ENCODE measurements around the gene ZNF266. TPM values are rescaled to one million over a fixed set of nuclear protein-coding genes. Genes with fewer than 3 reads are reported as not detected.

ZNF266 gene
- total and polyA plus RNA-seq, 2 of the 13 experiments (the other 11 are each of a cell fraction or from before 2014, with no cell fraction given) = 19.8 to 20.8 TPM

GRCh38 chr19:9435279-9436268 lies at the start of gene ZNF266 (continued):
- TF ChIP-seq ZBTB40 (IDR thresholded peaks at IDR 0.05) = peak; percentile 51; the same call in 1 of the 2 replicates
- TF ChIP-seq ZBTB40 (CRISPR knock-in tag; IDR thresholded peaks at IDR 0.05) = peak; percentile 44; the same call in 1 of the 2 replicates
- no peak for TF ChIP-seq FOXK2 (IDR thresholded peaks at IDR 0.05)
- 0 out of 2 replicates have a peak, but pooled peaks have one; percentile 45 for TF ChIP-seq ZNF512B (CRISPR knock-in tag; IDR thresholded peaks at IDR 0.05; ENCODE audit: borderline replicate concordance)
- 0 out of 2 replicates have a peak, but pooled peaks have one; percentile 24 for TF ChIP-seq ZNF614 (CRISPR knock-in tag; IDR thresholded peaks at IDR 0.05; ENCODE audit: borderline replicate concordance)
- no peak for TF ChIP-seq ZNF740 (CRISPR knock-in tag; IDR thresholded peaks at IDR 0.05)
- no peak for TF ChIP-seq MTA3 (CRISPR knock-in tag; IDR thresholded peaks at IDR 0.05)
- no peak for TF ChIP-seq ZNF780A (CRISPR knock-in tag; IDR thresholded peaks at IDR 0.05)
- peak; percentile 25; the same call in 1 of the 2 replicates for TF ChIP-seq ZFP1 (CRISPR knock-in tag; IDR thresholded peaks at IDR 0.05)
- no peak for TF ChIP-seq SMAD9 (CRISPR knock-in tag; IDR thresholded peaks at IDR 0.05)
